Natural killer cell (primary cell): ENCODE results near the gene CUL2. TPM values are rescaled to one million over a fixed set of nuclear protein-coding genes. Genes with fewer than 3 reads are reported as not detected.

Source experiments
- ATAC-seq, 3 donors: fragments of 150-1000 bp in 2 of 3; fragments of 200-7000 bp in 1 of 3; cut with Tn5 transposase; 1 replicate in 1 of 3; 2 replicates in 2 of 3; pipeline ENCODE4 v1.10.0; 2021; ENCODE audit warnings: mild to moderate bottlenecking in 2 of 3, moderate library complexity in 2 of 3
- DNase-seq, 2 donors: peaks; one replicate each; pipeline versions ENCODE4 v3.0.0 to v3.0.0-alpha.2; 2013 to 2021; ENCODE audit warnings: mixed read lengths in 1 of 2
- H3K27ac ChIP-seq: one replicate; pipeline ENCODE4 v1.5.1; 2013; ENCODE audit warnings: mild to moderate bottlenecking, low read length
- H3K27me3 ChIP-seq: one replicate; pipeline ENCODE4 v1.6.1; 2013; ENCODE audit warnings: low read length; ENCODE audit not compliant: control insufficient read depth, insufficient read depth
- H3K36me3 ChIP-seq: one replicate; pipeline ENCODE4 v1.6.1; 2013; ENCODE audit warnings: low read length; ENCODE audit not compliant: control insufficient read depth, insufficient read depth
- H3K4me1 ChIP-seq: one replicate; pipeline ENCODE4 v1.6.1; 2013; ENCODE audit warnings: low read length; ENCODE audit not compliant: control insufficient read depth, insufficient read depth
- H3K4me3 ChIP-seq: one replicate; pipeline ENCODE4 v1.5.1; 2013; ENCODE audit warnings: low read length
- H3K9me3 ChIP-seq: one replicate; pipeline ENCODE4 v1.6.1; 2013; ENCODE audit warnings: low read length; ENCODE audit not compliant: control insufficient read depth, insufficient read depth
- H3K27ac Mint-ChIP-seq, 2 donors: one replicate each; pipeline ENCODE4 v1.8.0; 2022; ENCODE audit warnings: mild to moderate bottlenecking in 2 of 2, mixed read lengths in 2 of 2, moderate library complexity in 1 of 2
- H3K27me3 Mint-ChIP-seq, 2 donors: one replicate each; pipeline ENCODE4 v1.8.0; 2022; ENCODE audit warnings: low read depth in 2 of 2, mixed read lengths in 2 of 2
- H3K36me3 Mint-ChIP-seq: one replicate; pipeline ENCODE4 v1.8.0; 2022; ENCODE audit warnings: mixed read lengths
- H3K4me1 Mint-ChIP-seq, 2 donors: one replicate each; pipeline ENCODE4 v1.8.0; 2022; ENCODE audit warnings: mixed read lengths in 2 of 2
- H3K4me3 Mint-ChIP-seq: one replicate; pipeline ENCODE4 v1.8.0; 2022; ENCODE audit warnings: mild to moderate bottlenecking, moderate library complexity, mixed read lengths
- H3K9me3 Mint-ChIP-seq, 2 donors: one replicate each; pipeline ENCODE4 v1.8.0; 2022; ENCODE audit warnings: mixed read lengths in 2 of 2
- WGBS: methylation state at CpG from one replicate; pipeline ENCODE4 v1.1.7; 2013; ENCODE audit warnings: missing lambda C conversion rate; ENCODE audit not compliant: insufficient coverage; 5-methylcytosine and 5-hydroxymethylcytosine counted together
- intact Hi-C: fragments of 100-400 bp; cut with micrococcal nuclease; formaldehyde crosslinking; loops from one replicate; pipeline ENCODE4 v1.14.2; 2022
- total RNA-seq, 4 donors: library from RNA; stranded (reverse); fragments of 120-200 nt in 1 of 4; gene quantifications; one replicate each; pipeline versions ENCODE4 v1.2.3 to v1.2.4, GENCODE V29; 2013 to 2022
- TF ChIP-seq, protein P1 (sequence below): fragments of 200-600 bp; IDR thresholded peaks from one replicate; pipeline ENCODE4 v1.8.0; 2022; ENCODE audit warnings: antibody characterized with exemption

Gene CUL2
- total RNA-seq, 3 donors from 2014 or later (not counting 1 experiment from before 2014, with no cell fraction given), result 33.5 to 41.6 (median 41.3) TPM

DNA sequence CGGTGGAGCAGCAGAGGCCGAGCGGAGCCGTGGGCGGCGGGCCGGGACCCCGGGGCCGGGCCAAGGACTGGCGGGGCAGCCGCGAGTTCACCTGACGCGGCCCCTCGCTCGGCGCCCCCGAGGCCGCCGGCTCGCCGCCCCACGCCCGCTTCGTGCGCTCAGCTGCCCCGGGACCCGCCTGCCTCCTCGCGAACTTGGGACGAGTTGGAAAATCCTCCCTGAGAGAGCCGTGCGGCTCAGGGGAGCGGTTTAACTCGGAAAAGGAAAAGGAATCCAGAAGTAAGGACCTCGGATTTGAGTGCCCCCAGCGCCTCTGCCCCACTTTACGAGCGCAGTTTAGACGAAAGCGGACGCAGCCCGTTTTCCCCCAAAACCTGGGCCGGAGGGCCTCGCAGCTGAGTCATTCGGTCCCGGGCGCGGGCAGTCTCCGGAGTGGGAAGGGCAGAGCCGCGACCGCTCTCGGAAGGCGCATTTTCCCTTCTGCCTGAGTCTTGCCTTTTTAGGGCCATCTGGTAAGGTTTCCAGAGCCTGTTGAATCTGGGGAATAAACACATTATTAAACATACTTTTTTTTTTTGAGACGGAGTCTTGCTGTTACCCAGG is 37.2 kb upstream of the CUL2 start:
- Mint-ChIP-seq H3K27me3 (no peaks in the 10 kb centered on the region), H3K36me3 (no peaks in the 10 kb centered on the region), H3K4me3 (peak overlapping the region; percentile 93), H3K4me1 (peaks cover 31% of the 10 kb centered on the region in 2 donors), H3K27ac (peak overlapping the region; percentile 97 to 98), H3K9me3 (no peaks in the 10 kb centered on the region)
- intact Hi-C loops, result loop anchor here (1.0 to 10.0 kb wide), 3 partner anchors 37 to 517 kb away; partner anchors contain the start of genes CUL2 and FZD8
- DNase-seq, result peak; percentile 63 to 74
- Histone ChIP-seq H3K4me3 (peak overlapping the region; percentile 98), H3K27me3 (no peaks in the 10 kb centered on the region), H3K4me1 (peaks cover 26% of the 10 kb centered on the region), H3K9me3 (no peaks in the 10 kb centered on the region), H3K27ac (peak overlapping the region; percentile 98), H3K36me3 (no peaks in the 10 kb centered on the region)
- WGBS, result under 1% methylated on average over 56 of the region's 56 CpGs
- ATAC-seq, result peak in 1 of 3 donors; percentile 4
- TF ChIP-seq, protein P1, sequence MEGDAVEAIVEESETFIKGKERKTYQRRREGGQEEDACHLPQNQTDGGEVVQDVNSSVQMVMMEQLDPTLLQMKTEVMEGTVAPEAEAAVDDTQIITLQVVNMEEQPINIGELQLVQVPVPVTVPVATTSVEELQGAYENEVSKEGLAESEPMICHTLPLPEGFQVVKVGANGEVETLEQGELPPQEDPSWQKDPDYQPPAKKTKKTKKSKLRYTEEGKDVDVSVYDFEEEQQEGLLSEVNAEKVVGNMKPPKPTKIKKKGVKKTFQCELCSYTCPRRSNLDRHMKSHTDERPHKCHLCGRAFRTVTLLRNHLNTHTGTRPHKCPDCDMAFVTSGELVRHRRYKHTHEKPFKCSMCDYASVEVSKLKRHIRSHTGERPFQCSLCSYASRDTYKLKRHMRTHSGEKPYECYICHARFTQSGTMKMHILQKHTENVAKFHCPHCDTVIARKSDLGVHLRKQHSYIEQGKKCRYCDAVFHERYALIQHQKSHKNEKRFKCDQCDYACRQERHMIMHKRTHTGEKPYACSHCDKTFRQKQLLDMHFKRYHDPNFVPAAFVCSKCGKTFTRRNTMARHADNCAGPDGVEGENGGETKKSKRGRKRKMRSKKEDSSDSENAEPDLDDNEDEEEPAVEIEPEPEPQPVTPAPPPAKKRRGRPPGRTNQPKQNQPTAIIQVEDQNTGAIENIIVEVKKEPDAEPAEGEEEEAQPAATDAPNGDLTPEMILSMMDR, result no peak

DNA sequence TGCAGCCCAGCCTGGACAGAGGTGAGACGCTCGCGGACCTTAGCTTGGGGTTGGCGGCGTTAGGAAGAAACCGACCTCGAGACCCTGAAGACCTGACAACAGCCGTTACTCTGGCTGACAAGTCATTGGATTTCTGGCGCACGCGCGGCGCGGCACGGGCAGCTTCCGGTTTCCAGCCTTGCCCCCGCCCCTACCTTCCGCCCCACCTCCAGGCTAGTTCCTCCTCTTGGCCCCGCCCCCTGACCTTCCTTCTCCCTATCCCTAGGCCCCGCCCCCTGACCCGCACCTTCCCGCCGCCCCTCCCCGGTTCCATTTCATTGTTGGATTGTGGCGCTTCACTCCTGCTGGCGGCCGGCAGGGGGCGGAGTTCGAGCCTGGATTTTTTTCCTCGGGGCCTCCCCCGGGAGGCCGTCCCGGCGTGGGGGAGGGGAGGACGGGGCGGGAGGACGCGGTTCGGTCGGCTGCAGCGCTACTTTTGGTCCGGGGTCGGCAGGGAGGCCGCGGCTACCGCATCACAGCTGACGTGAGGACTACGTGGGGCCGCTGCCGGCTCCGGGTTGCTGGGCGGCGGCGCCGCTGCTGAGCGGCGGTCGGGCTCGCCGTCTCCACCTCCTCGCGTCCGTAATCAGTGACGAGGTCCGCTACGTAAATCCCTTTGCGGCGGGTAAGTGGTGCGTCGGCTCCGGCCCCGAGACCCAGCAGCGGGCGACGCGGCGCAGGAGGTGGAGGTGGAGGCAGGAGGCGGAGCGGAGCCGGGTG is 36.6 kb upstream of the CUL2 start, which contains the start of gene CREM:
CREM (plus strand) TSS at position 317 of the 759 bp plus-strand sequence. CDS start 10,990 bp downstream, outside the sequence.
- DNase-seq, result peak; percentile 98 to 99
- Mint-ChIP-seq H3K4me3 (peak within 1 kb of the TSS; percentile 93), H3K36me3 (no peaks in the 10 kb centered on the region), H3K9me3 (no peaks in the 10 kb centered on the region), H3K27ac (peak within 1 kb of the TSS; percentile 97 to 98), H3K27me3 (no peaks in the 10 kb centered on the region), H3K4me1 (peaks cover 24% of the 10 kb centered on the region in 2 donors)
- peak within 1 kb of the TSS; percentile 98 for H3K4me3 ChIP-seq
- H3K9me3 ChIP-seq, result no peaks in the 10 kb centered on the region
- TF ChIP-seq, protein P1, result peak; percentile 72
- ATAC-seq, result peak; percentile 81 to 94 (median 83)
- H3K27me3 ChIP-seq, result no peaks in the 10 kb centered on the region
- under 1% methylated on average over 80 of the region's 80 CpGs for WGBS
- intact Hi-C loops, result loop anchor here (1.0 to 10.0 kb wide), 5 partner anchors 36 to 518 kb away; partner anchors contain the start of genes CUL2 and FZD8
- H3K36me3 ChIP-seq, result no peaks in the 10 kb centered on the region
- peak within 1 kb of the TSS; percentile 98 for H3K27ac ChIP-seq
- peaks cover 21% of the 10 kb centered on the region for H3K4me1 ChIP-seq

GRCh38 chr10:35126062-35126529 is 36.0 kb upstream of the CUL2 start:
- ATAC-seq (no peak), DNase-seq (no peak)
- H3K4me1 Mint-ChIP-seq, result peaks cover 22% of the 10 kb centered on the region in 2 donors
- no peaks in the 10 kb centered on the region for H3K27me3 Mint-ChIP-seq
- Histone ChIP-seq H3K27me3 (no peaks in the 10 kb centered on the region), H3K4me1 (peaks cover 20% of the 10 kb centered on the region), H3K27ac (peak overlapping the region; percentile 98), H3K4me3 (peak overlapping the region; percentile 98), H3K9me3 (no peaks in the 10 kb centered on the region), H3K36me3 (no peaks in the 10 kb centered on the region)
- TF ChIP-seq, protein P1, result no peak
- H3K36me3 Mint-ChIP-seq, result no peaks in the 10 kb centered on the region
- peak overlapping the region; percentile 97 to 98 for H3K27ac Mint-ChIP-seq
- no peaks in the 10 kb centered on the region for H3K9me3 Mint-ChIP-seq
- H3K4me3 Mint-ChIP-seq, result peak overlapping the region; percentile 93
- intact Hi-C loops, result loop anchor here (1.0 to 10.0 kb wide), 3 partner anchors 92 to 519 kb away; partner anchors contain the start of gene FZD8
- 71% methylated on average over 13 of the region's 13 CpGs for WGBS
